ENCODE data around the gene C22orf31. TPM values are rescaled to one million over a fixed set of nuclear protein-coding genes. Genes with fewer than 3 reads are reported as not detected.

The C22orf31 gene
- total RNA-seq, 2 experiments from 2014 or later = not detected

GRCh38 chr22:29078036-29078868 is 16.6 kb upstream of the C22orf31 start:
- H3K27me3 Mint-ChIP-seq = peaks cover 60% of the 10 kb centered on the region
- ChIA-PET CTCF (no interaction called here), POLR2A (no interaction called here)
- no peaks in the 10 kb centered on the region for H3K9me3 Mint-ChIP-seq
- DNase-seq = no peak
- no peaks in the 10 kb centered on the region for H3K36me3 Mint-ChIP-seq (ENCODE audit: low read depth)
- no peak overlapping the region for H3K27ac Mint-ChIP-seq
- no peaks in the 10 kb centered on the region for H3K4me1 Mint-ChIP-seq
- H3K4me3 Mint-ChIP-seq = no peak overlapping the region

- no peaks in the 10 kb centered on the region for H3K9me3 Mint-ChIP-seq
- H3K27me3 Mint-ChIP-seq = peaks cover 73% of the 10 kb centered on the region
These were observed 12.7 kb upstream of the C22orf31 start for GRCh38 chr22:29074276-29074772.

GRCh38 chr22:29073618-29074275 is 12.1 kb upstream of the C22orf31 start:
- H3K27ac Mint-ChIP-seq = no peak overlapping the region
- H3K36me3 Mint-ChIP-seq (ENCODE audit: low read depth) = no peaks in the 10 kb centered on the region
- H3K9me3 Mint-ChIP-seq = no peaks in the 10 kb centered on the region
- no peak for DNase-seq
- peaks cover 14% of the 10 kb centered on the region for H3K4me1 Mint-ChIP-seq
- peaks cover 75% of the 10 kb centered on the region for H3K27me3 Mint-ChIP-seq
- peak overlapping the region; percentile 44 for H3K4me3 Mint-ChIP-seq
- POLR2A ChIA-PET = no interaction called here
- CTCF ChIA-PET = interaction anchor here (1.4 kb wide), 1 partner anchor 15 kb away, joined by 3 read pairs; no protein-coding TSS in a partner anchor

More at GRCh38 chr22:29074276-29074772, 12.7 kb upstream of the C22orf31 start:
- ChIA-PET CTCF (interaction anchor here (0.6 to 1.4 kb wide), 2 partner anchors 15 to 296 kb away, joined by 3 read pairs; no protein-coding TSS in a partner anchor), POLR2A (no interaction called here)
- Mint-ChIP-seq H3K4me1 (peaks cover 14% of the 10 kb centered on the region), H3K27ac (no peak overlapping the region), H3K36me3 (ENCODE audit: low read depth) (no peaks in the 10 kb centered on the region), H3K4me3 (no peak overlapping the region)
- DNase-seq = no peak

- Mint-ChIP-seq H3K4me3 (peak within 1 kb of the TSS; percentile 56), H3K9me3 (no peaks in the 10 kb centered on the region), H3K36me3 (ENCODE audit: low read depth) (no peaks in the 10 kb centered on the region), H3K27me3 (peaks cover 71% of the 10 kb centered on the region), H3K4me1 (peaks cover 14% of the 10 kb centered on the region), H3K27ac (no peak within 1 kb of the TSS)
- CTCF ChIA-PET = interaction anchor here (0.6 to 1.4 kb wide), 3 partner anchors 12 to 281 kb away, joined by 4 to 5 read pairs (median 5); partner anchors contain the start of gene C22orf31
- POLR2A ChIA-PET = no interaction called here
- no peak for DNase-seq
These were observed 11.5 kb upstream of the C22orf31 start, which contains the start of gene KREMEN1 for GRCh38 chr22:29072979-29073617. Gene KREMEN1 (plus strand): TSS chr22:29073035. CDS start chr22:29073131, 96 bp downstream.

- Mint-ChIP-seq H3K9me3 (no peaks in the 10 kb centered on the region), H3K36me3 (ENCODE audit: low read depth) (no peaks in the 10 kb centered on the region), H3K4me1 (peaks cover 14% of the 10 kb centered on the region), H3K27ac (no peak overlapping the region), H3K4me3 (peak overlapping the region; percentile 56), H3K27me3 (peaks cover 68% of the 10 kb centered on the region)
- POLR2A ChIA-PET = no interaction called here
- CTCF ChIA-PET = interaction anchor here (0.6 to 1.4 kb wide), 3 partner anchors 11 to 280 kb away, joined by 4 to 5 read pairs (median 5); partner anchors contain the start of gene C22orf31
- peak; percentile 81 for DNase-seq
These were observed 10.8 kb upstream of the C22orf31 start for GRCh38 chr22:29072193-29072978.

GRCh38 chr22:29071261-29072045 is 9.8 kb upstream of the C22orf31 start:
- ChIA-PET POLR2A (no interaction called here), CTCF (no interaction called here)
- Mint-ChIP-seq H3K4me1 (peaks cover 14% of the 10 kb centered on the region), H3K9me3 (no peaks in the 10 kb centered on the region), H3K27me3 (peaks cover 70% of the 10 kb centered on the region), H3K36me3 (ENCODE audit: low read depth) (no peaks in the 10 kb centered on the region), H3K27ac (no peak overlapping the region), H3K4me3 (peak overlapping the region; percentile 56)
- DNase-seq = peak; percentile 23

- Mint-ChIP-seq H3K4me1 (peaks cover 21% of the 10 kb centered on the region), H3K27ac (no peak overlapping the region), H3K4me3 (peak overlapping the region; percentile 52), H3K9me3 (no peaks in the 10 kb centered on the region), H3K27me3 (peaks cover 66% of the 10 kb centered on the region), H3K36me3 (ENCODE audit: low read depth) (no peaks in the 10 kb centered on the region)
- POLR2A ChIA-PET = no interaction called here
- CTCF ChIA-PET = interaction anchor here (0.5 to 0.7 kb wide), 2 partner anchors 212 to 408 kb away, joined by 3 to 4 read pairs; no protein-coding TSS in a partner anchor
- DNase-seq = no peak
These were observed 8.9 kb upstream of the C22orf31 start for GRCh38 chr22:29070490-29070889.

GRCh38 chr22:29069463-29069862 is 7.8 kb upstream of the C22orf31 start:
- Mint-ChIP-seq H3K9me3 (no peaks in the 10 kb centered on the region), H3K4me3 (no peak overlapping the region), H3K27me3 (peaks cover 58% of the 10 kb centered on the region), H3K27ac (no peak overlapping the region), H3K4me1 (peaks cover 25% of the 10 kb centered on the region), H3K36me3 (ENCODE audit: low read depth) (no peaks in the 10 kb centered on the region)
- DNase-seq = no peak
- POLR2A ChIA-PET = no interaction called here
- CTCF ChIA-PET = interaction anchor here (0.6 kb wide), 1 partner anchor 25 kb away, joined by 3 read pairs; no protein-coding TSS in a partner anchor

- H3K36me3 Mint-ChIP-seq (ENCODE audit: low read depth) = no peaks in the 10 kb centered on the region
- POLR2A ChIA-PET = interaction anchor here (0.7 kb wide), 1 partner anchor 1662 kb away, joined by 3 read pairs; no protein-coding TSS in a partner anchor
- H3K4me1 Mint-ChIP-seq = peaks cover 10% of the 10 kb centered on the region
- CTCF ChIA-PET = interaction anchor here (0.6 to 1.0 kb wide), 3 partner anchors 16 to 1181 kb away, joined by 3 read pairs; no protein-coding TSS in a partner anchor
- H3K4me3 Mint-ChIP-seq = no peak overlapping the region
- peaks cover 45% of the 10 kb centered on the region for H3K27me3 Mint-ChIP-seq
- no peaks in the 10 kb centered on the region for H3K9me3 Mint-ChIP-seq
- DNase-seq = no peak
- H3K27ac Mint-ChIP-seq = no peak overlapping the region
These were observed 4.0 kb upstream of the C22orf31 start for GRCh38 chr22:29065468-29066190.

- Mint-ChIP-seq H3K27me3 (peaks cover 34% of the 10 kb centered on the region), H3K4me1 (peaks cover 10% of the 10 kb centered on the region), H3K36me3 (ENCODE audit: low read depth) (no peaks in the 10 kb centered on the region), H3K4me3 (no peak overlapping the region), H3K27ac (no peak overlapping the region), H3K9me3 (no peaks in the 10 kb centered on the region)
- DNase-seq = no peak
- ChIA-PET POLR2A (no interaction called here), CTCF (interaction anchor here (0.6 to 2.4 kb wide), 4 partner anchors 8 to 224 kb away, joined by 3 to 5 read pairs (median 4); partner anchors contain the start of gene KREMEN1)
These were observed 723 bp upstream of the C22orf31 start for GRCh38 chr22:29062286-29062821.
